Measurements from ENCODE around the gene GSN.

DNA sequence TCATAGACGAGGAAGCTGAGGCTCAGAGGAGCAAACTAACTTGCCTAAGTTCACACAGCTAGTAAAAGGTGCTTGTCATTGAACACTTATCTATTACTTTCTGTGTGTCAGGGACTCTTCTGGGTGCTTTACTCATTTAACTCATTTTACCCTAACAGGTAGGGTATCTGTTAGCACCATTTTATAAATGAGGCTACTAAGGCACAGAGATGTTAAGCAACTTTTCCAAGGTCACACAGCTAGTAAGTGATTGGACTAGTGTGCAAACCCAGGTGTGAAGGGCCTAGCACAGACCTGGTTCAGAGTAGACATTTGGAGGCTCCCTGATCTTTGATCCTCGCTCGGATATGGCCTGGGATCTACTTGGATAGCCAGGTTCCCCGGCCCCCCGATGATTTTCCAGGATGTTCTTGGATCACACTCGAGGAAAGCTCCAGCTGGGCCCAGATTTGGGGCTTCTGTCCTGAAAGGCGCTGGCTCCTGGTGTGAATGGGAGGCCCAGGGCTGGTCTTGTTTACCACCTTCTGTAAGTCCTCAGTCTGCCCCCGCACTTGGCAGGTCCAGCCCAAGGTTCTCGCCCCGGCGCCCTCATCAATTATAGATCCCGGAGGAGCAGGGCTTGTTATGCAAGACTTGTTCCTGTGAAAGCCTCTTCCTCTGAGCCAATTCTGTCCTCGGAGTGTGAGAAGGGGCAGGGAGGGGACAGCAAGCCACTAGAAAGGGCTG lies 37.5 kb downstream of the GSN start:
- TF ChIP-seq EZH2 (IDR thresholded peaks at IDR 0.05; ENCODE audit: borderline replicate concordance, low read depth, low read length, poor library complexity, severe bottlenecking) = no peak
- TF ChIP-seq, protein P1, sequence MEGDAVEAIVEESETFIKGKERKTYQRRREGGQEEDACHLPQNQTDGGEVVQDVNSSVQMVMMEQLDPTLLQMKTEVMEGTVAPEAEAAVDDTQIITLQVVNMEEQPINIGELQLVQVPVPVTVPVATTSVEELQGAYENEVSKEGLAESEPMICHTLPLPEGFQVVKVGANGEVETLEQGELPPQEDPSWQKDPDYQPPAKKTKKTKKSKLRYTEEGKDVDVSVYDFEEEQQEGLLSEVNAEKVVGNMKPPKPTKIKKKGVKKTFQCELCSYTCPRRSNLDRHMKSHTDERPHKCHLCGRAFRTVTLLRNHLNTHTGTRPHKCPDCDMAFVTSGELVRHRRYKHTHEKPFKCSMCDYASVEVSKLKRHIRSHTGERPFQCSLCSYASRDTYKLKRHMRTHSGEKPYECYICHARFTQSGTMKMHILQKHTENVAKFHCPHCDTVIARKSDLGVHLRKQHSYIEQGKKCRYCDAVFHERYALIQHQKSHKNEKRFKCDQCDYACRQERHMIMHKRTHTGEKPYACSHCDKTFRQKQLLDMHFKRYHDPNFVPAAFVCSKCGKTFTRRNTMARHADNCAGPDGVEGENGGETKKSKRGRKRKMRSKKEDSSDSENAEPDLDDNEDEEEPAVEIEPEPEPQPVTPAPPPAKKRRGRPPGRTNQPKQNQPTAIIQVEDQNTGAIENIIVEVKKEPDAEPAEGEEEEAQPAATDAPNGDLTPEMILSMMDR (conservative IDR thresholded peaks at IDR 0.05; ENCODE audit: low read depth, low read length) = no peak

Measured in A673 (cell line).